ENCODE measurements around the gene CKLF.
"Not testable (repeated sequence)": the region's sequence is repeated elsewhere in the genome, so short reads cannot be mapped to it uniquely, and the experiment has no call there.

CKLF gene

GRCh38 chr16:66544016-66544757 lies 8.2 kb upstream of the CKLF start:
- DNase-seq, result no peak

GRCh38 chr16:66547101-66547989 lies 5.0 kb upstream of the CKLF start:
- DNase-seq, result no peak

GRCh38 chr16:66548068-66548467 lies 4.3 kb upstream of the CKLF start:
- DNase-seq, result no peak

GRCh38 chr16:66548868-66549267 lies 3.5 kb upstream of the CKLF start:
- no peak for DNase-seq

GRCh38 chr16:66549284-66550131 lies 2.9 kb upstream of the CKLF start, which contains the start of gene TK2:
Gene TK2, minus strand, starts transcription at chr16:66550122. Its CDS starts 61 bp downstream, at chr16:66550061.
- DNase-seq, result peak; percentile 84

GRCh38 chr16:66551348-66551759 lies 1.0 kb upstream of the CKLF start:
- peak; percentile 62 for DNase-seq

- no peak for DNase-seq
Observed at GRCh38 chr16:66551788-66552285, 539 bp upstream of the CKLF start.

GRCh38 chr16:66553223-66553622 lies 847 bp downstream of the CKLF start:
- DNase-seq, result no peak

- DNase-seq, result no peak
Observed at GRCh38 chr16:66554021-66554420, 1.6 kb downstream of the CKLF start.

- no peak for DNase-seq
Observed at GRCh38 chr16:66554495-66554894, 2.1 kb downstream of the CKLF start.

GRCh38 chr16:66560107-66560506 lies 7.7 kb downstream of the CKLF start:
- DNase-seq, result no peak

GRCh38 chr16:66561381-66562080 lies 9.2 kb downstream of the CKLF start:
- DNase-seq, result no peak

- no peak for DNase-seq
Observed at GRCh38 chr16:66562409-66562808, 10.0 kb downstream of the CKLF start.

GRCh38 chr16:66562986-66563385 lies 10.6 kb downstream of the CKLF start:
- no peak for DNase-seq

GRCh38 chr16:66563574-66564334 lies 11.4 kb downstream of the CKLF start:
- no peak for DNase-seq

GRCh38 chr16:66566051-66566901 lies 13.9 kb downstream of the CKLF start, which contains the start of gene CMTM1:
Gene CMTM1, plus strand, starts transcription at chr16:66566439. Its CDS starts 75 bp downstream, at chr16:66566514.
- no peak for DNase-seq

- not testable (repeated sequence) for DNase-seq
Observed at GRCh38 chr16:66567270-66567669, 14.9 kb downstream of the CKLF start.

- DNase-seq, result no peak
Observed at GRCh38 chr16:66568355-66568754, 16.0 kb downstream of the CKLF start.

GRCh38 chr16:66569131-66569530 lies 16.8 kb downstream of the CKLF start:
- no peak for DNase-seq

- DNase-seq, result no peak
Observed at GRCh38 chr16:66569827-66570405, 17.5 kb downstream of the CKLF start.
